LNCaP clone FGC (cell line): ENCODE data around the gene KLF16.

ENCODE experiments used
- DNase-seq: peaks from one replicate; pipeline ENCODE4 v3.0.0-alpha.2; 2011; ENCODE audit warnings: low read depth
- H3K4me3 ChIP-seq: 2 replicates; pipeline ENCODE4 v1.5.1; 2011; ENCODE audit warnings: mild to moderate bottlenecking, low read depth, low read length, control low read depth
- TF ChIP-seq, protein P1 (sequence below): IDR thresholded peaks from 2 replicates; pipeline ENCODE4 v1.5.1; 2012; ENCODE audit warnings: mild to moderate bottlenecking; ENCODE audit not compliant: control insufficient read depth, insufficient read depth; ENCODE audit errors: extremely low read depth

The KLF16 gene

GRCh38 chr19:1855040-1855827, 8.1 kb downstream of the KLF16 start:
- TF ChIP-seq, protein P1, sequence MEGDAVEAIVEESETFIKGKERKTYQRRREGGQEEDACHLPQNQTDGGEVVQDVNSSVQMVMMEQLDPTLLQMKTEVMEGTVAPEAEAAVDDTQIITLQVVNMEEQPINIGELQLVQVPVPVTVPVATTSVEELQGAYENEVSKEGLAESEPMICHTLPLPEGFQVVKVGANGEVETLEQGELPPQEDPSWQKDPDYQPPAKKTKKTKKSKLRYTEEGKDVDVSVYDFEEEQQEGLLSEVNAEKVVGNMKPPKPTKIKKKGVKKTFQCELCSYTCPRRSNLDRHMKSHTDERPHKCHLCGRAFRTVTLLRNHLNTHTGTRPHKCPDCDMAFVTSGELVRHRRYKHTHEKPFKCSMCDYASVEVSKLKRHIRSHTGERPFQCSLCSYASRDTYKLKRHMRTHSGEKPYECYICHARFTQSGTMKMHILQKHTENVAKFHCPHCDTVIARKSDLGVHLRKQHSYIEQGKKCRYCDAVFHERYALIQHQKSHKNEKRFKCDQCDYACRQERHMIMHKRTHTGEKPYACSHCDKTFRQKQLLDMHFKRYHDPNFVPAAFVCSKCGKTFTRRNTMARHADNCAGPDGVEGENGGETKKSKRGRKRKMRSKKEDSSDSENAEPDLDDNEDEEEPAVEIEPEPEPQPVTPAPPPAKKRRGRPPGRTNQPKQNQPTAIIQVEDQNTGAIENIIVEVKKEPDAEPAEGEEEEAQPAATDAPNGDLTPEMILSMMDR: no peak
- DNase-seq: peak; percentile 53
- H3K4me3 ChIP-seq: peak overlapping the region; percentile 45

GRCh38 chr19:1854542-1855039, 8.8 kb downstream of the KLF16 start:
- no peak overlapping the region for H3K4me3 ChIP-seq
- TF ChIP-seq, protein P1: no peak
- no peak for DNase-seq

DNA sequence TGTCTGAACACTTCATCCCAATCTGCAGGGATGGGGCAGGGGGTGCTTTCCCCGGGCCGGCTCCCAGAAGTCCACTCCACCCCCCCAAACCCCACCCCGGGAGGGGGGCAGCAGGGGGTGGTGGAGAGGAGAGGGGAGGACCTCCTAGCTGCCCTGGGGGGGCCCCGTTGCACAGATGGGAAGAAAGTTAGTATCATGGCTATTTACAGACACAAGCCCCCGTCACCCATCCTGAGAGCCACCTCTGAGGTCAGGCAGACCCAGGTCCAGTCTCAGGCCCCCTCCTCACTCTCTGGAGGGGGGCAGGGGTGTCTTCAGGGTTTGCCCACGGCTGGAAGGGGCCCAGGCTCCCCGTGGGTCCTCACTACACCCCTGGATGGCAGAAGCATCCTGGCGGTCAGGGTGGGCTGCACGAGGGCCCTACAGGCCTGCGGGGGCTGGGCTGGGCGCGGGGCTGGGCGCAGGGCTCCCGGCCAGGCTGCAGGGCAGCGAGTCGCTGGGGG, 9.3 kb downstream of the KLF16 start:
- H3K4me3 ChIP-seq: no peak overlapping the region
- DNase-seq: no peak
- TF ChIP-seq, protein P1: no peak

DNA sequence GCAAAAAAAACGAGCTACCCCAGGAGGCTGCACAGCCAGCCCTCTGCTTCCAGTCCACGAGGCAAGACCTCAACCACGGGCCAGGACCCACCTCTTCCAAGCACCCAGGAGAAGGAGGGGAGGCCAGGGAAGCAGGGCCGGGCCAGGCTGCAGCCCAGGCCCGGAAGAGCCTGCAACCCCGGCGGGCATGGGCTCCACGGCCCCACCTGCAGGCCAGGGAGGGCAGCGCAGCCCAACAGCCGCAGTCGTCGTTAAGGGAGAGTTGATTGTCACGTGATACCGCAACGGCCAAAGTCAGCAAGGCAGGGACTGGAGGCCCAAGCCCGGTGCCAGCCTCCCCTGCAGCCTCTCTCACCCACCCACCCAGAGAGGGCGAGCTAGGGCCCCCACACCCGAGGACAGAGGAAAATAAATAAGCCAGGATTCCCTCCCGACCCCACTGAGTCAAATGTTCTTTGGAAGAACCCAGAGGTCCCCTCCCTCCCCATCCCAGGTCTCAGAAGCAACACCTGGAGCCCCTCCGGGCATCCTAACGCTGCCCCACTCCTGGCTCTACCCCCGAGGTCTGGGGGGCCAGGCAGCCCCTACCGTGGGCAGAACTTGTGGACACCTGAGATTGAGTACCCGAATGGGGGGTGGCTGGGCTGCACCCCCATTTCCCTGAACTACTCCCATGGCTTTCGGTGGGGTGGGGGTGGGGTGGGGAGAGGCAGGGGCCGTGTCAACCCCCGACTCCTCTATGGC, 9.9 kb downstream of the KLF16 start:
- no peak overlapping the region for H3K4me3 ChIP-seq
- TF ChIP-seq, protein P1: peak; percentile 96
- peak; percentile 61 for DNase-seq

GRCh38 chr19:1852581-1853128, 10.7 kb downstream of the KLF16 start:
- DNase-seq: no peak
- H3K4me3 ChIP-seq: no peak overlapping the region
- TF ChIP-seq, protein P1: no peak

- TF ChIP-seq, protein P1: no peak
- no peak overlapping the region for H3K4me3 ChIP-seq
- DNase-seq: no peak
Measured at GRCh38 chr19:1851654-1852580, 11.5 kb downstream of the KLF16 start.
